IPS-15b (cell line): ENCODE measurements around the gene SFSWAP.

Experiments used
- H3K27me3 ChIP-seq: one replicate; pipeline ENCODE4 v1.6.1; 2013; ENCODE audit warnings: low read length; ENCODE audit not compliant: control insufficient read depth, insufficient read depth
- H3K36me3 ChIP-seq: one replicate; pipeline ENCODE4 v1.6.1; 2013; ENCODE audit warnings: low read length; ENCODE audit not compliant: control insufficient read depth, insufficient read depth
- H3K4me1 ChIP-seq: one replicate; pipeline ENCODE4 v1.6.1; 2013; ENCODE audit warnings: mild to moderate bottlenecking, low read length; ENCODE audit not compliant: control insufficient read depth, insufficient read depth
- H3K4me3 ChIP-seq: one replicate; pipeline ENCODE4 v1.5.1; 2013; ENCODE audit warnings: low read depth, low read length
- H3K9ac ChIP-seq: one replicate; pipeline ENCODE4 v1.6.1; 2013; ENCODE audit warnings: low read depth, mild to moderate bottlenecking, low read length
- H3K9me3 ChIP-seq: one replicate; pipeline ENCODE4 v1.6.1; 2013; ENCODE audit warnings: mild to moderate bottlenecking, low read length; ENCODE audit not compliant: control insufficient read depth, insufficient read depth

The SFSWAP gene

DNA sequence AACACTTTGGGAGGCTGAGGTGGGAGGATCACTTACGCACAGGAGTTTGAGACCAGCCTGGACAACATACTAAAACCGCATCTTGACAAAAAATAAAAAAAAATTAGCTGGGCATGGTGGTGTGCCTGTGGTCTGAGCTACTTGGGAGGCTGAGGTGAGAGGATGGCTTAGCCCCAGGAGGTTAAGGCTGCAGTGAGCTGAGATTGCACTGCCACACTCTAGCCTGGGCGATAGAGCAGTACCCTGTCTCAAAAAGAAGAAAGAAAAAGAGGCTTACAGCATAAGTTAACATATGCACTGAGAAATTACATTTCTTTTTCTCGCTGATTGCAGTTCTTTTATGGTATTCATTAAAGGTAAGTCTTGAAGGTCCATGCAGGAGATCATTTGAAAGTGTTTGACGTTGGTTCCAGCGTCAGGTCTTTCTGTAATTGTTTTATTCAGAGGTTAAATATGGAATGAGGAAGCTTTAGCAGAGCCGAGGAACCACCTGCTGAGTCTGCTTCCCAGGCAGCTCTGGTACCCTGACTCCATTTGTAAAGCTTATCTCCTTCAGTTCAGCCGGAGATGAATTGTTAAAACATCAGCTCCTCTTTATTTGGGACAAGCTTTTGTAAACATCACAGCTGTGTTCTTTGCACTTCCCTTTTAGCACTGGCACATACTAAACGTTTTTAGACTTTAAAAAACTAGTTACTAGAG lies 18.5 kb downstream of the SFSWAP start:
- Histone ChIP-seq H3K4me1 (peaks cover 17% of the 10 kb centered on the region), H3K9ac (no peak overlapping the region), H3K27me3 (no peaks in the 10 kb centered on the region), H3K36me3 (peaks cover 56% of the 10 kb centered on the region), H3K4me3 (no peak overlapping the region), H3K9me3 (no peaks in the 10 kb centered on the region)

DNA sequence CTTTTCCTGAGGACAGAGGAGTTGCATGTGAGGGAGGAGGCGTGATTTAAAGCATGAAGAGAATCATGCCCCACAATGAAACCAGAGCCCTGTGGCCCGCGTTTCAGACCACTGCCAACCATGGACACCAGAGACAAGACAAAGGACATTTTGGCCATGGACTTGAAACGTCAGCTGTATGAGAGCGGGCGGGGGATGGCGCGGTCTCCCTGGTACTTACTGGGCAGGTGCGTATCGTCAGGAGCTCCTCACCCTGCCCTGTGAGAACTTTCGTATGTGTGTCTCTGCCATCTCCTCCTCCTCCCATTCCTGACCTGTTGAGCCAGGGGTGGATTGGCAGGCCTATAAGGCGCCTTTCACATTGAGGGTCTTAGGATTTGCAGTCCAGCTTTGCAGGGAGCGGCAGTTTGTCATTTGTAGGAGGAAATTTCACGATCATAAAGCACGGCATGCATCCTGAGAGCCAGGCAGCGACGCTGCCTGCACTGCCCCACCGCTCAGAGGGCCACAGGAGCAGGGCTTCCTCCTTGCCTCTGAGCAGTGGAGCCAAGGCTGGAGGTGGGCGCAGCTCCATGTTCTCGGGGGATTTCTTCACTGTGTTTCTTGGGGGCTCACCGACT lies 22.2 kb downstream of the SFSWAP start:
- no peak overlapping the region for H3K9ac ChIP-seq
- H3K4me3 ChIP-seq: no peak overlapping the region
- no peaks in the 10 kb centered on the region for H3K27me3 ChIP-seq
- no peaks in the 10 kb centered on the region for H3K9me3 ChIP-seq
- peaks cover 14% of the 10 kb centered on the region for H3K4me1 ChIP-seq
- peaks cover 46% of the 10 kb centered on the region for H3K36me3 ChIP-seq

DNA sequence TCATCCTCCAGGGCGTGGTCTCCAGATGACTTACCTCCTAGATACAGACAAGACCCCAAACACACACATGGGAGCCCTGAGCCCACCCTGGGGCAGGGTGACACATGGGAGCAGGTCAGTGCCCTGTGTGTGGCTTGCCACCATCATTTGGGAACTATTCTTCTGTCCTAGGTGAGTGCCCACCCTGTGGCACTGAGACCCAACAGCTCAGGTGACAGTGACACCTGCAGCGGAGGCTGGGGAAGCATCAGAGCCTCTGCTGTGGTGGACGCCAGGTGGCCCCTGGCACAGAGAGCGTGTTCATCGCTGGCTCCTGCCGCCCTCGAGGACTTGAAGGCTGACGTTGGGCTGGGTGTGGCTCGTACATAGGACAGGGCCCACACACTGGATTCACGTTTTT lies 23.0 kb downstream of the SFSWAP start:
- no peaks in the 10 kb centered on the region for H3K27me3 ChIP-seq
- H3K9me3 ChIP-seq: no peaks in the 10 kb centered on the region
- no peak overlapping the region for H3K9ac ChIP-seq
- no peak overlapping the region for H3K4me3 ChIP-seq
- H3K36me3 ChIP-seq: peaks cover 40% of the 10 kb centered on the region
- H3K4me1 ChIP-seq: peaks cover 14% of the 10 kb centered on the region

DNA sequence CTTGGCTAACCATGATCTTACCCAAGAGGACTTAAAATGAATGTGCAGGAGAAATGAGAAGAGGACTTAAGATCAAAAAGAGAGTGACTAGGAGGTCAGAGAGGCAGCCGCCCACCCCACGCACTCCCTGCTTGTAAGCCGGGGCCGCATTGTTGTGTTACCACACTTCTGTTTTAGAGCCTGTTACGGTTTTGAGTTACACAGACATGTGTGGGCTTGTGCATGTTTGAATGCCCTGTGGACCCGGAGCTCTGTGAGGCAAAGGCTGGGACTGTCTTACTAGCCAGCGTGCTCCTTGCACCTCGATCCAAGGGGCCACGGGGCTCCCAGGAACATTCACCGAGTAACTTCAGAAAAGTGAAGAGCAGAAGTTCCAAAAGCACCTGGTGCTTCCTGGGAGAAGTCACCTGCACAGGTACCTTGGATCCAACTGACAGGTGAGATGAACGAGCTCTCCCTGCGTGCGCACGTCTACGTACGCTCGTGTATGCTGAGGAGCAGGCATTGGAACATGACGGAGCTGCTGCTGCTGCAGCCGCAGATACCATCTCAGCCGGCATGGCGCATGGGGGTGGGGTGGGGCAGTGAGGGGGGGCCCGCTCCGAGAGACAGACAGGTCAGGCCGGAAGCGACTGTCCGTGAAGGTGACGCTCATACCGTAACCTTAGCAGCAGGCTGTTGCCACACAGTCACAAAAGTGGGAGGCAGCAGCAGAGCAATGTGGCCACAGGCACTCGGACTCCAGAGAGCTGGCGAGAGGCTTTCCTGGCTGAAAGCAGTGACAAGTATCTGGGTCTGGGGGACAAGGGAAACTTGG lies 23.7 kb downstream of the SFSWAP start:
- Histone ChIP-seq H3K9ac (no peak overlapping the region), H3K9me3 (no peaks in the 10 kb centered on the region), H3K4me1 (peaks cover 11% of the 10 kb centered on the region), H3K27me3 (no peaks in the 10 kb centered on the region), H3K4me3 (no peak overlapping the region), H3K36me3 (peaks cover 38% of the 10 kb centered on the region)

DNA sequence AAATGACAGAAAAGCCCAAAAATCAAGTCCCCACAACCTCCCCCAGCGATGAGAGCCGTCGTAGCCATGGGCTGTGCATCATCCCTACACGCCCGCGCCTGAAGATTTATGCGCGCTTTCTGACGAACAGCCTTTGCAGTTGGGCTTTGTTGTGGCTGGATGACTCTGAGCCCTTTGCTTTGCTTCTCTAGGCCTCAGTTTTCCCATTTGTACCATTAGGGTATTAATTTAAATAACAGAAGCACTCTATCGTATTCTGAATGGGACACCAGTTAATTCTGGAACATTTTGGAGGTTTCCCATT lies 24.2 kb downstream of the SFSWAP start:
- Histone ChIP-seq H3K27me3 (no peaks in the 10 kb centered on the region), H3K4me3 (no peak overlapping the region), H3K9ac (no peak overlapping the region), H3K36me3 (peaks cover 35% of the 10 kb centered on the region), H3K4me1 (peaks cover 6% of the 10 kb centered on the region), H3K9me3 (no peaks in the 10 kb centered on the region)

DNA sequence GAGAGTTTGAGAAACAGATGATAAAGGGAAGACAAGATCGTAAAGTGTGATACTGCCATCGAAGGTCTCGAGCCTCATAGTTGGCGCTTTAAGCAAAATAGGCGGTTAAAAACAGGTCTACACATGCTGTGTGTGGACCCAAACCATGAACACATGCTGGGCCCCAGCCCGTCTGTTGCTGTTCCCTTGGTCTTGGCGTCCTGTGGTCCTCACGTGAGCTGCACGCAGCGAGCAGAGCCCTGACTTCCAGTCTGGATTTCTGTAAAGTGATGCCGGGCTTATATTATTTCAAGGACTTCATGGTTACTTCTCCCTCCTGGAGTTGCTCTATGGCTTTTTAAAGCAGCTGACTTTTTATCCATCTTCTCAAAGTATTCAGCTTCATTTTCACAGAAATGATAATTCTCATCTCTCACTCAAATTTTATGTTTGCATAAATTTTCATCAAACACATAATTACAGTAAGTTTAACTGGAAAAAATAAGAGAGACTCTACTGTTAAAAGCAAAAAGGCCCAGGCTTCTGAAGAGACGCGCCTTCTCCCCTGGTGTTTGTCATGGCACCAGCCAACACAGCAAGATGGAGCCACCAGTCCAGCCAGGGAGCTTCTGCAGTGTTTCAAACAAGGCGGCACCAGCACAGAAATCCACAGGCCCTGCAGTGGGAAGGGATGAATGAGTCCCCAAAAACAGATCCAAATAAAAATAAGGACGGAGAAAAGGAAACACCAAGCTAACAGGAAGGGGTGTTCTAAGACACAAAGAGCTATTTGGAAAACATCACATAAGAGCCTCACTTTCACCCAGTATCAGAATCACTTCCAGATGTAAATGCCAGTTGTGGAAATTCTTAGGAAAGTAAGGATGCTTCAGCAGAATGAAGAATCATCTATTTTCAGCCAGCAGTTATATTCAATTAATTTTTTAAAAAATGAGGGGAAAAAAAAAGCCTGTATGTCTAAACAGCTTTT lies 24.9 kb downstream of the SFSWAP start:
- peaks cover 34% of the 10 kb centered on the region for H3K36me3 ChIP-seq
- H3K9ac ChIP-seq: no peak overlapping the region
- no peak overlapping the region for H3K4me3 ChIP-seq
- no peaks in the 10 kb centered on the region for H3K27me3 ChIP-seq
- peaks cover 2% of the 10 kb centered on the region for H3K4me1 ChIP-seq
- H3K9me3 ChIP-seq: no peaks in the 10 kb centered on the region

DNA sequence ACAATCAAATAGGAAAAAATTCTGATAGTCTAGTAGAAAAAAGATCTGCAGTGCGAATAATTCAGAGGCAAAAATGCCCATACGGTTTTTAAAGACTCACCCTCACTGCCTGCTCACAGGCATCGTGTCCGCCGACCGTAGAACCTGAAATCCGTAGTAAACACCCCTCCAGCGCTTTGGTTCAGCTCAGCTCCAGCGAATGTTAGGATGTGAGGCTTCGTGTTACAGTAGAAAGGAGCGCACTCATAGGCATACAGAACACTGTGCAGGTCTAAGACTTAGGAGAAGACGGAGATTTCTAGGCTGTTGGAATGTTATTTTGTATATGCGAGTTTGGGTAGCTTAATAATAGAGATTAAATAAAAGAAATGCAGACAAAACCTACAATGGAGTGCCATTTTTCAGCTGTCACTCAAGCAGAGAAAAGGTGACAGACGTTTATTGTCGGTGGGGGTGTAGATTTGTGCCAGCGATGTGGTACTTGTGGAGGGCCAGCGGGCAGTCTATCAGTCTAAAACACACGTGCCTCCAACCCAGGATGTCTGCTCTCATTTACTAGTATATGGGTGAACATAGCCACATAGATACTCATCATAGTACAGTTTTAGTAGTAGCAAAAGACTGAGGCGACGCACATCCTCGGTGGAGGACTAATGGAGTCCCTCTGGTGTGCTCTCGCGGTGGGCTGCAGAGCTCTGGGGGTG lies 25.7 kb downstream of the SFSWAP start:
- Histone ChIP-seq H3K27me3 (no peaks in the 10 kb centered on the region), H3K36me3 (peaks cover 36% of the 10 kb centered on the region), H3K9me3 (no peaks in the 10 kb centered on the region), H3K4me3 (no peak overlapping the region), H3K4me1 (peaks cover 2% of the 10 kb centered on the region), H3K9ac (no peak overlapping the region)

DNA sequence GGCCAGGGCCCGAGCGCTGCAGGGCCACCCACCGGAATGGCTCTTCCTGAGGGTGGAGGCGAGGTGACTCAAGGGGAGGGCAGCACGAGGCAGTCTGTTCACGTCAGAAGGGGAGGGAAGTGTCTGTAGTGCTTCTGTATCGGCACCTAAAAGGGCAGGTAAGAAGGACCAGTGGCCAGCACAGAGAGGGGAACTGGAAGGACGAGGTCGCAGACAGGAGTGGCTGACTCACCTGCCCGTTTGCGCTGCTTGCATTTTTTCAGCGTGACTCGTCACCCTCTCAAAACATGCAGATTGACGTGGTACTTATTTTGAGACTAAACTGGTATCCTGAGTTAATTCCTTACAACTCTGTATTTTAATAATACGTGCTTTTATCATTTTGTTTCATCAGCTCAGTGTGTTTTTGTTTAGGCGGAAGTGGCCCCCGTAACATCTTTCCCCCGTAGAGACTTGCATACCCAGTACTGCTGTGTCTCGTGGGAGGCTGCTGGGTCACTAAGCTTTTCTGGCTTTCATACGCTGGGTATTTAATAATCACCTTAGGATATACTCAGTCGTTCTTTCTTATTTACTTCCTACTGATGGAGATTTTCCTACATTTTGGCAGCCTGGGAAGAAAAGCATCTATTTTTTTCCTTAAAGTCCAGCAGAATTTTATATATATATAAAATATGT lies 26.4 kb downstream of the SFSWAP start:
- Histone ChIP-seq H3K27me3 (no peaks in the 10 kb centered on the region), H3K36me3 (peaks cover 37% of the 10 kb centered on the region), H3K9ac (no peak overlapping the region), H3K4me1 (peaks cover 2% of the 10 kb centered on the region), H3K4me3 (no peak overlapping the region), H3K9me3 (no peaks in the 10 kb centered on the region)

DNA sequence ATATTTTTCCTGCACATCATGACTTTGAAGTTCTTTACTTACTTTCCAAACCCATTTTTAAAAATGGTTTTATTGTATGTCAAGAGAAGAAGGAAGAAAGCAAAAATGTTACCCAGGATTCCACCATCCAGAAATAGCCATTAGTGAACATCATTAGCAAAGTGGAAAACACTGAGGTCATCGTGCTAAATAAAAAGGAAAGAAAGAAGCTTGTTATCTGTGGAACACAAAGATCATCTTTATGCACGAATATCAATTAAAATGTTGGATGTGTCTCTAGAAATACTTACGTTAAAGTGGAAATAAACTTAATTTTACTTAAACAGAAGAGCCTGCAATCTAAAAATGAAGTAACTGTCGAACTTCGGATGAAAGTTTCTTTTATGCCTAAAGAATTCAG lies 27.3 kb downstream of the SFSWAP start:
- H3K4me1 ChIP-seq: peaks cover 2% of the 10 kb centered on the region
- H3K36me3 ChIP-seq: peaks cover 33% of the 10 kb centered on the region

DNA sequence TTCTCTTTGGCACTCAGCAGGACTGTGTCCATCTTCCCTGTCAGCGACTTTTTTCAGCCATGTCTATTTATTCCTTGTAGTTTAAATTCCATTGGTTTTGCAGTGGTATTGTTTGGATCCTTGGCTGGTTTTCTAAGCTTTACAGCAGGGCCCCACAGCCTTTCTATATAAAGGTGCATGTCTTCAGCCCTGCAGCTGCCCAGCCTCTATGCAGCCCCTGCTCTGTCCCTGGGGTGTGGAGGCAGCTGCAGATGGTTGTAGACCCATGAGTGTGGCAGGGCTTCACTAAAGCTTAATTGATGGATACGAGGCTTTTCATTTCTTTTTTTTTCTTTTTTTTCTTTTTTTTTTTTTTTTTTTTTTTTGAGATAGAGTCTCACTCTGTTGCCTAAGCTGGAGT lies 29.7 kb downstream of the SFSWAP start:
- no peaks in the 10 kb centered on the region for H3K27me3 ChIP-seq
- H3K4me1 ChIP-seq: peaks cover 2% of the 10 kb centered on the region
- no peak overlapping the region for H3K9ac ChIP-seq
- peaks cover 9% of the 10 kb centered on the region for H3K9me3 ChIP-seq
- H3K4me3 ChIP-seq: no peak overlapping the region
- H3K36me3 ChIP-seq: peaks cover 27% of the 10 kb centered on the region

More for the DNA sequence above, 27.3 kb downstream of the SFSWAP start:
- Histone ChIP-seq H3K27me3 (no peaks in the 10 kb centered on the region), H3K4me3 (no peak overlapping the region), H3K9me3 (peaks cover 4% of the 10 kb centered on the region), H3K9ac (no peak overlapping the region)
